ENCODE results near the gene SSBP2. TPM values are rescaled to one million over a fixed set of nuclear protein-coding genes. Genes with fewer than 3 reads are reported as not detected.

The SSBP2 gene
- polyA plus RNA-seq (2012; ENCODE audit: missing spikeins), result 63.9 TPM

GRCh38 chr5:81751009-81751835, at the start of gene SSBP2:
SSBP2 (minus strand) TSS chr5:81751097; CDS start chr5:81751042, 55 bp downstream.
- peak; percentile 77 for DNase-seq (ENCODE audit: insufficient read length)
- FAIRE-seq, result peak; percentile 100
- no peak; the same call in 1 of the 2 replicates for TF ChIP-seq POLR2A (IDR thresholded peaks at IDR 0.05; ENCODE audit: low read depth, low read length)
- peak; percentile 83 for TF ChIP-seq TAF1 (IDR thresholded peaks at IDR 0.05; ENCODE audit: borderline replicate concordance, low read depth, low read length)

- FAIRE-seq, result no peak
- no peak for DNase-seq (ENCODE audit: insufficient read length)
- TF ChIP-seq POLR2AphosphoS5 (IDR thresholded peaks at IDR 0.05; ENCODE audit: low read depth, low read length) (no peak), TAF1 (IDR thresholded peaks at IDR 0.05; ENCODE audit: borderline replicate concordance, low read depth, low read length) (no peak), POLR2A (IDR thresholded peaks at IDR 0.05; ENCODE audit: low read depth, low read length) (no peak)
Measured at GRCh38 chr5:81795666-81796065, 44.8 kb upstream of the SSBP2 start.

- DNase-seq (ENCODE audit: insufficient read length), result no peak
- FAIRE-seq, result no peak
- TF ChIP-seq POLR2A (IDR thresholded peaks at IDR 0.05; ENCODE audit: low read depth, low read length) (no peak), POLR2AphosphoS5 (IDR thresholded peaks at IDR 0.05; ENCODE audit: low read depth, low read length) (no peak), TAF1 (IDR thresholded peaks at IDR 0.05; ENCODE audit: borderline replicate concordance, low read depth, low read length) (no peak)
Measured at GRCh38 chr5:81794226-81794625, 43.3 kb upstream of the SSBP2 start.

DNA sequence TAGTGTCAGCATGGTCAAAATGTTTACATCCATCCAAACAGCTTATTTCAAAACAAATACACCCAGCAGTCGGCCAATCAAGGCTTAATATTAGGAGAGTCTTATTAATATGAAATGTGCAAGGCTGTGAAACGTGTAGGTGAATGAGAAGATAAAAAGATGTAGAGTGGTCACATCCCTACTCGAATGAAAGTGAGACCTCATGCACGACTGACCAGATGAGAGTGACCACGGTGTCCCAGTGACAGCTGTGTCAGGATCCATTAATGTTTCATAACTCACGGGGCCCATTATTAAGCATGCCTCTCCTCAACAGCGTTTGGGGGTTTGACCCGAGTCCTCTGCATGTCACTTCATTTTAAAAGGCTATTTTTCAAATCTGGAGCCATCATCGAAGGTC, 39.4 kb upstream of the SSBP2 start:
- TF ChIP-seq TAF1 (IDR thresholded peaks at IDR 0.05; ENCODE audit: borderline replicate concordance, low read depth, low read length) (no peak), POLR2AphosphoS5 (IDR thresholded peaks at IDR 0.05; ENCODE audit: low read depth, low read length) (no peak), POLR2A (IDR thresholded peaks at IDR 0.05; ENCODE audit: low read depth, low read length) (no peak)
- DNase-seq (ENCODE audit: insufficient read length), result no peak
- no peak for FAIRE-seq

- FAIRE-seq (no peak), DNase-seq (ENCODE audit: insufficient read length) (no peak)
- no peak for TF ChIP-seq TAF1 (IDR thresholded peaks at IDR 0.05; ENCODE audit: borderline replicate concordance, low read depth, low read length)
- no peak for TF ChIP-seq POLR2A (IDR thresholded peaks at IDR 0.05; ENCODE audit: low read depth, low read length)
- no peak for TF ChIP-seq POLR2AphosphoS5 (IDR thresholded peaks at IDR 0.05; ENCODE audit: low read depth, low read length)
Measured at GRCh38 chr5:81789033-81789432, 38.1 kb upstream of the SSBP2 start.

- TF ChIP-seq POLR2AphosphoS5 (IDR thresholded peaks at IDR 0.05; ENCODE audit: low read depth, low read length) (no peak), POLR2A (IDR thresholded peaks at IDR 0.05; ENCODE audit: low read depth, low read length) (no peak), TAF1 (IDR thresholded peaks at IDR 0.05; ENCODE audit: borderline replicate concordance, low read depth, low read length) (no peak)
- DNase-seq (ENCODE audit: insufficient read length), result no peak
- FAIRE-seq, result no peak
Measured at GRCh38 chr5:81788329-81788728, 37.4 kb upstream of the SSBP2 start.

GRCh38 chr5:81787474-81788242, 36.8 kb upstream of the SSBP2 start:
- FAIRE-seq (no peak), DNase-seq (ENCODE audit: insufficient read length) (no peak)
- TF ChIP-seq TAF1 (IDR thresholded peaks at IDR 0.05; ENCODE audit: borderline replicate concordance, low read depth, low read length) (no peak), POLR2A (IDR thresholded peaks at IDR 0.05; ENCODE audit: low read depth, low read length) (no peak), POLR2AphosphoS5 (IDR thresholded peaks at IDR 0.05; ENCODE audit: low read depth, low read length) (no peak)

- FAIRE-seq (no peak), DNase-seq (ENCODE audit: insufficient read length) (no peak)
- TF ChIP-seq POLR2AphosphoS5 (IDR thresholded peaks at IDR 0.05; ENCODE audit: low read depth, low read length), result no peak
- no peak for TF ChIP-seq TAF1 (IDR thresholded peaks at IDR 0.05; ENCODE audit: borderline replicate concordance, low read depth, low read length)
- TF ChIP-seq POLR2A (IDR thresholded peaks at IDR 0.05; ENCODE audit: low read depth, low read length), result no peak
Measured at GRCh38 chr5:81786991-81787390, 36.1 kb upstream of the SSBP2 start.

DNA sequence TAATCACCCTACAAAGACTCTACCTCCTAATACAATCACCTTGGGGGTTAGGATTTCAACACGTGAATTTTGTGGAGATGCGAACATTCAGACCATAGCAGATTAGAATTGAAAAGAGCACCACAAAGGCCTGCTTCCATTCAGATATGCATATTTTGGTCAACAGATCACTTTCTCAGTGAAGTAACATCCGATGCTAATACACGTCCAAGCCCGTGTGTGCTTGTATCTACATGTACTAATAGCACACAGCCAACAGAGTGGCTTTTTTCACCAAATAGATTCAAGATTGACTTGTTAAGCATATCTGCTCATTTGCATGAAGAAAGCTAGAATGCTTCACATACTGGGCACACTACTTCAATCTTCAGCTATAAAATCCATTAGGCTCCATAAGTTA, 35.6 kb upstream of the SSBP2 start:
- FAIRE-seq (no peak), DNase-seq (ENCODE audit: insufficient read length) (no peak)
- no peak for TF ChIP-seq TAF1 (IDR thresholded peaks at IDR 0.05; ENCODE audit: borderline replicate concordance, low read depth, low read length)
- no peak for TF ChIP-seq POLR2A (IDR thresholded peaks at IDR 0.05; ENCODE audit: low read depth, low read length)
- no peak for TF ChIP-seq POLR2AphosphoS5 (IDR thresholded peaks at IDR 0.05; ENCODE audit: low read depth, low read length)

- TF ChIP-seq TAF1 (IDR thresholded peaks at IDR 0.05; ENCODE audit: borderline replicate concordance, low read depth, low read length), result no peak
- no peak for TF ChIP-seq POLR2AphosphoS5 (IDR thresholded peaks at IDR 0.05; ENCODE audit: low read depth, low read length)
- TF ChIP-seq POLR2A (IDR thresholded peaks at IDR 0.05; ENCODE audit: low read depth, low read length), result no peak
- FAIRE-seq, result no peak
- no peak for DNase-seq (ENCODE audit: insufficient read length)
Measured at GRCh38 chr5:81785322-81785721, 34.4 kb upstream of the SSBP2 start.

- no peak for DNase-seq (ENCODE audit: insufficient read length)
- no peak for TF ChIP-seq POLR2A (IDR thresholded peaks at IDR 0.05; ENCODE audit: low read depth, low read length)
- no peak for TF ChIP-seq POLR2AphosphoS5 (IDR thresholded peaks at IDR 0.05; ENCODE audit: low read depth, low read length)
- TF ChIP-seq TAF1 (IDR thresholded peaks at IDR 0.05; ENCODE audit: borderline replicate concordance, low read depth, low read length), result no peak
- FAIRE-seq, result no peak
Measured at GRCh38 chr5:81783401-81783800, 32.5 kb upstream of the SSBP2 start.

Data from GM12892 (cell line).